Activated naive CD4-positive, alpha-beta T cell treated with anti-CD3 and anti-CD28 coated beads for 36 hours (primary cell): ENCODE data around the gene CDH13. TPM values are rescaled to one million over a fixed set of nuclear protein-coding genes. Genes with fewer than 3 reads are reported as not detected.

Source experiments
- CTCF ChIA-PET: fragments of 350-600 bp; sonication (Branson Sonifier 250); formaldehyde crosslinking; loops from one replicate; lab custom pipeline; 2021; ENCODE audit warnings: antibody characterized with exemption; lab: Charles Lee
- DNase-seq: peaks from one replicate; pipeline ENCODE4 v3.0.0-alpha.2; 2020
- H3K27ac Mint-ChIP-seq: one replicate; pipeline ENCODE4 v1.8.0; 2021; ENCODE audit warnings: mild to moderate bottlenecking, mixed read lengths
- H3K27me3 Mint-ChIP-seq: one replicate; pipeline ENCODE4 v1.8.0; 2021; ENCODE audit warnings: low read depth, mixed read lengths
- H3K36me3 Mint-ChIP-seq: one replicate; pipeline ENCODE4 v1.8.0; 2021; ENCODE audit warnings: low read depth, mixed read lengths
- H3K4me1 Mint-ChIP-seq: one replicate; pipeline ENCODE4 v1.8.0; 2021; ENCODE audit warnings: low read depth, mixed read lengths
- H3K4me3 Mint-ChIP-seq: one replicate; pipeline ENCODE4 v1.8.0; 2021; ENCODE audit warnings: mild to moderate bottlenecking, moderate library complexity, mixed read lengths
- H3K9me3 Mint-ChIP-seq: one replicate; pipeline ENCODE4 v1.8.0; 2021; ENCODE audit warnings: mixed read lengths
- intact Hi-C: fragments of 100-400 bp; cut with micrococcal nuclease; formaldehyde crosslinking; loops from one replicate; pipeline ENCODE4 v1.15.1; 2023
- total RNA-seq, 2 experiments: library from RNA; stranded (reverse); gene quantifications; one replicate each; pipeline ENCODE4 v1.2.3, GENCODE V29; 2021

The CDH13 gene
- total RNA-seq, 2 experiments from 2014 or later: not detected

- intact Hi-C loops: no loop called here
- Mint-ChIP-seq H3K27ac (no peak overlapping the region), H3K36me3 (no peaks in the 10 kb centered on the region), H3K9me3 (no peaks in the 10 kb centered on the region), H3K4me3 (no peak overlapping the region), H3K27me3 (peaks cover 4% of the 10 kb centered on the region), H3K4me1 (no peaks in the 10 kb centered on the region)
- no peak for DNase-seq
- CTCF ChIA-PET: no interaction called here
Observed at GRCh38 chr16:83599789-83600462, 973.2 kb downstream of the CDH13 start.

DNA sequence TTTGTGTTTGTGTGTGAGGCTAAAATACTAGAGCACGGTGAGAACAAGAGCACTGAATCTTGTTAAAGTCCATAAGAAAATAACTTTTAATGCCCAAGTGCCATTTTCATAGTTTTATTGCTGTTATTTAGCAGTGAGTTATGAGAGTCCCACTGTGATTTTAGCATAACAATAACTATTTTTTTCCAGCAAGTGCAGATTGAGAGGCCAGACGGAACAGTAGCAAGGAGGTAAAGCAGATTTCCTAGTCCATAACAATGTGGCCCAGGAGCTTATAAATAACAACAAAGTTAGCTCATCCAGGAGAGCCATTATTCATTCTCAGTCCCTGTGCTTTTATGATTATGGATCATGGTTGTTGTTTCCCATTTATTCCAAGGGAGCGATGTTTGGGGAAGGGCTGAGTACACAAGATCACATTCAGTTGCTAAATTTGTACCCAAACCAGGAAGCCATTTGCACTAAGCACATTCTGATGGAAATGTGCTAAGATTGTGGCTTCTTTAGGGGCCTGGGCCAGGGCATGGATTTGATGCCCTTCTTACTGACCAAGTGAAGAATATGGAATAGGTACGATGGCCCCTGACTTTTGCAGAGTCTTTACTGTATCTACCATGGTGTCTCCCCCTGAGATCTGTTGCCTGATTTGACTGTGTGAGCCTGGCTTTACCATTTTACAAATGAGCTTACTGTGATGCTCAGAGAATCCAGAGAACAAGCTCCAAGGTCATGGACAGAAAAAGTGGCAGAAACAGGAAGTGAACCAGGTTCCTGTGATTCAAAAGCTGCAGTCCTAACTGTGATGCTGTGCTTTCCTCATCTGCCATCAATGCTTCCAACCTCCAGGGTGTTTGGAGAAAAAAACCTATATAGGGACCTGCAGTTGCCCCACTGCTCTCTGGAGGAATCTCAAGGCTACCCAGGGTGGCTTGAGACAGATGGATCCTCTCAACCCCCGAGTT lies 976.3 kb downstream of the CDH13 start:
- CTCF ChIA-PET: no interaction called here
- no peaks in the 10 kb centered on the region for H3K4me1 Mint-ChIP-seq
- H3K27ac Mint-ChIP-seq: no peak overlapping the region
- H3K36me3 Mint-ChIP-seq: no peaks in the 10 kb centered on the region
- H3K4me3 Mint-ChIP-seq: no peak overlapping the region
- H3K27me3 Mint-ChIP-seq: no peaks in the 10 kb centered on the region
- no peak for DNase-seq
- intact Hi-C loops: no loop called here
- H3K9me3 Mint-ChIP-seq: no peaks in the 10 kb centered on the region

DNA sequence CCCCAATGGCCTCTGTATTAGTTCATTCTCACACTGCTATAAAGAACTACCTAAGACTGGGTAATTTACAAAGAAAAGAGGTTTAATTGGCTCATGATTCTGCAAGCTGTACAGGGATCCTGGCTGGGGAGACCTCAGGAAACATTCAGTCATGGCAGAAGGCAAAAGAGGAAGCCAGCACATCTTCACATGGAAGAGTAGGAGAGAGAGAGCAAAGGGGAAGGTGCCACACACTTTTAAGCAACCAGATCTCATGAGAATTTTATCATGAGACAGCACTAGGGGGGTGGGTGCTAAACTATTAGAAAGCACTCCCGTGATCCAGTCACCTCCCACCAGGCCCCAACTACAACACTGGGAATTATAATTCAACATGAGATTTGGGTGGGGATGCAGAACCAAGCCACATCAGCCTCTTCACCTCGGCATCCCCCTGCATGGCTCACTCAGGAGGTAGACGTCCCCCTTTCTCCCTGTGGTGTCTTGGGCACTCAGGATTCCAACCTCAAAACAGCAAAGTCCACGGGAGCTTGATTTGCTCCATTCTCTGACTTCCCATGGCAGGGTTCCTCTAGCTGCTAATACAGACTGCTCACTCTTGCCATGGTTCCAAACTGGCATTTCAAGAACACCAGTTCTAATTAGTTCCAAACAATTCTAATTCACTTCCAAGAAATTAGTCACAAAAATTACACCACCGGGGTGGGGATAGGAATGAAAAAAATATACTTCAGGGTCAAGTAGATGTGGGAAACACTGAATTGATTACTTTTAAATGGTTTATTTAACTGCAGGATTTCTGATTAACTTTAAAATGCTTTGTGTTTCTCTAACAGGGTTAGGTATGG lies 977.2 kb downstream of the CDH13 start:
- H3K27me3 Mint-ChIP-seq: no peaks in the 10 kb centered on the region
- CTCF ChIA-PET: interaction anchor here (0.6 kb wide), 1 partner anchor 1638 kb away, joined by 3 read pairs; no protein-coding TSS in a partner anchor
- no peaks in the 10 kb centered on the region for H3K4me1 Mint-ChIP-seq
- H3K36me3 Mint-ChIP-seq: no peaks in the 10 kb centered on the region
- intact Hi-C loops: no loop called here
- H3K4me3 Mint-ChIP-seq: no peak overlapping the region
- no peak overlapping the region for H3K27ac Mint-ChIP-seq
- DNase-seq: no peak
- H3K9me3 Mint-ChIP-seq: no peaks in the 10 kb centered on the region

- no peaks in the 10 kb centered on the region for H3K9me3 Mint-ChIP-seq
- no peaks in the 10 kb centered on the region for H3K36me3 Mint-ChIP-seq
- no peak overlapping the region for H3K27ac Mint-ChIP-seq
- DNase-seq: no peak
- intact Hi-C loops: no loop called here
- no peak overlapping the region for H3K4me3 Mint-ChIP-seq
- CTCF ChIA-PET: no interaction called here
- H3K27me3 Mint-ChIP-seq: no peaks in the 10 kb centered on the region
- H3K4me1 Mint-ChIP-seq: no peaks in the 10 kb centered on the region
Observed at GRCh38 chr16:83606486-83607030, 979.8 kb downstream of the CDH13 start.

- Mint-ChIP-seq H3K36me3 (no peaks in the 10 kb centered on the region), H3K9me3 (no peaks in the 10 kb centered on the region), H3K4me3 (no peak overlapping the region), H3K27me3 (no peaks in the 10 kb centered on the region), H3K27ac (no peak overlapping the region), H3K4me1 (no peaks in the 10 kb centered on the region)
- CTCF ChIA-PET: no interaction called here
- intact Hi-C loops: no loop called here
- no peak for DNase-seq
Observed at GRCh38 chr16:83609178-83609577, 982.4 kb downstream of the CDH13 start.

GRCh38 chr16:83615141-83615952 lies 988.6 kb downstream of the CDH13 start:
- intact Hi-C loops: no loop called here
- peaks cover 4% of the 10 kb centered on the region for H3K27me3 Mint-ChIP-seq
- H3K36me3 Mint-ChIP-seq: no peaks in the 10 kb centered on the region
- no peaks in the 10 kb centered on the region for H3K4me1 Mint-ChIP-seq
- H3K9me3 Mint-ChIP-seq: no peaks in the 10 kb centered on the region
- DNase-seq: no peak
- CTCF ChIA-PET: interaction anchor here (0.6 kb wide), 1 partner anchor 17 kb away, joined by 3 read pairs; no protein-coding TSS in a partner anchor
- no peak overlapping the region for H3K27ac Mint-ChIP-seq
- no peak overlapping the region for H3K4me3 Mint-ChIP-seq

DNA sequence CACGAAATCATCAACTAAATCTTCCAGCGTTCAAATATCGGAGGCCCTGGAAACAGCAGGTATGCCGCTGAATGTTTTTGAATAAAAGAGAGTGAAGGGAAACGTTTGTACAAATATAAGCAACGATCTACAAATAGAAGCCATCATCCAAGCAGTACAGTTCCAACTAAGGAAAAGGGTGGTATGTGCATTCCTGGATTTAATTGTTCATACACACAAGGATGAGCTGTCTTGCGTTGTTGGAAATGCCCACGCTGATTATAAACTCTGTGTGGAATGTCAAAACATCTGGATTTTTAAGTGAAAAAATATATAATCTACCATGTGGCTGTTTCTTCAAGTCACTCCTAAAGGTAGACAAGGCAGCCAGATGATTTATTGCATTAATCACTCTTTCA lies 989.2 kb downstream of the CDH13 start:
- DNase-seq: no peak
- Mint-ChIP-seq H3K4me3 (no peak overlapping the region), H3K9me3 (no peaks in the 10 kb centered on the region), H3K36me3 (no peaks in the 10 kb centered on the region), H3K4me1 (no peaks in the 10 kb centered on the region), H3K27ac (no peak overlapping the region), H3K27me3 (peaks cover 4% of the 10 kb centered on the region)
- intact Hi-C loops: no loop called here
- CTCF ChIA-PET: interaction anchor here (0.6 kb wide), 1 partner anchor 1266 kb away, joined by 3 read pairs; no protein-coding TSS in a partner anchor

- CTCF ChIA-PET: no interaction called here
- H3K27me3 Mint-ChIP-seq: peaks cover 4% of the 10 kb centered on the region
- intact Hi-C loops: no loop called here
- no peaks in the 10 kb centered on the region for H3K36me3 Mint-ChIP-seq
- H3K27ac Mint-ChIP-seq: no peak overlapping the region
- no peak for DNase-seq
- no peaks in the 10 kb centered on the region for H3K4me1 Mint-ChIP-seq
- H3K4me3 Mint-ChIP-seq: no peak overlapping the region
- no peaks in the 10 kb centered on the region for H3K9me3 Mint-ChIP-seq
Observed at GRCh38 chr16:83619381-83620150, 992.8 kb downstream of the CDH13 start.

GRCh38 chr16:83622010-83622409 lies 995.2 kb downstream of the CDH13 start:
- H3K27me3 Mint-ChIP-seq: no peaks in the 10 kb centered on the region
- intact Hi-C loops: no loop called here
- no peak overlapping the region for H3K4me3 Mint-ChIP-seq
- CTCF ChIA-PET: no interaction called here
- no peaks in the 10 kb centered on the region for H3K36me3 Mint-ChIP-seq
- DNase-seq: no peak
- no peaks in the 10 kb centered on the region for H3K4me1 Mint-ChIP-seq
- H3K27ac Mint-ChIP-seq: no peak overlapping the region
- H3K9me3 Mint-ChIP-seq: no peaks in the 10 kb centered on the region

DNA sequence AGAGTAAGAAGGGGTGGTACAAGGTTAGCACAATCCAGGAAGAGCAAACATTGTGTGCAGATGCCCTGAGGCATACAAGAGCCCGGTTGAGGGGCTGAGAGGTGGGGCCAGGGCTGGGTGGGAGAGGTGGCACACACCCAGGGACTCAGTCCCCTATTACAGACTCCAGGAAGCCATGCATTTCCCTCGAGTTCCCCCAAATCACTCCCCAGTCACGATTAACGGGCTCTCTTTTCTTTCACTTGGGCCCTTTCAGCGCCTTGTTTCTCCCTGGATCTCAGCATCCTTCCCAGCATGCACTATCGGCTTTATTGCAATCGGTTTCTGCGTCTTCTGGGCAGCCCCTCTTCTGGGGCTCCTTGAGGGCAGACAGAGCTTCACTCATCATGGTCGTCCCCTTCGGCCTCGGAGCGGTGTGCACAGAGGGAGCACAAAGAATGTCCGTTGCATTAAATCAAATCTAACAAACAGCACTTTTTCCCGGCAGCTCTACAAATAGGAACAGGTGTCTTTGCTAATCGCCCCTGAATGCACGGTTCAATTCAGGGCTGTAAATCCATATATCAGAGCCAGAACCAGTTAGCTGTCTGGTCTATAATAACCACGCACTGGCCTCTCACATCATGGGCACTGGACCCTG lies 996.4 kb downstream of the CDH13 start:
- DNase-seq: no peak
- H3K27ac Mint-ChIP-seq: no peak overlapping the region
- intact Hi-C loops: no loop called here
- H3K4me1 Mint-ChIP-seq: no peaks in the 10 kb centered on the region
- CTCF ChIA-PET: no interaction called here
- no peaks in the 10 kb centered on the region for H3K27me3 Mint-ChIP-seq
- no peaks in the 10 kb centered on the region for H3K36me3 Mint-ChIP-seq
- H3K9me3 Mint-ChIP-seq: no peaks in the 10 kb centered on the region
- no peak overlapping the region for H3K4me3 Mint-ChIP-seq
